ENCODE results near the gene MORC1. TPM values are rescaled to one million over a fixed set of nuclear protein-coding genes. Genes with fewer than 3 reads are reported as not detected.

The MORC1 gene
- total RNA-seq, 1 donor from 2014 or later = not detected

GRCh38 chr3:109131276-109131675, 13.3 kb upstream of the MORC1 start:
- Mint-ChIP-seq H3K4me1 (ENCODE audit: low read depth) (no peaks in the 10 kb centered on the region), H3K27me3 (ENCODE audit: insufficient read depth) (no peaks in the 10 kb centered on the region), H3K4me3 (no peak overlapping the region), H3K9me3 (no peaks in the 10 kb centered on the region), H3K27ac (no peak overlapping the region), H3K36me3 (ENCODE audit: low read depth) (no peaks in the 10 kb centered on the region)
- intact Hi-C loops (cut with micrococcal nuclease) = no loop called here
- DNase-seq (ENCODE audit: low spot score) = no peak

- no peaks in the 10 kb centered on the region for H3K27me3 Mint-ChIP-seq (ENCODE audit: insufficient read depth)
- intact Hi-C loops (cut with micrococcal nuclease) = no loop called here
- no peaks in the 10 kb centered on the region for H3K9me3 Mint-ChIP-seq
- H3K27ac Mint-ChIP-seq = no peak overlapping the region
- no peak overlapping the region for H3K4me3 Mint-ChIP-seq
- no peak for DNase-seq (ENCODE audit: low spot score)
- H3K36me3 Mint-ChIP-seq (ENCODE audit: low read depth) = no peaks in the 10 kb centered on the region
- no peaks in the 10 kb centered on the region for H3K4me1 Mint-ChIP-seq (ENCODE audit: low read depth)
Observed at GRCh38 chr3:109127553-109127952, 9.6 kb upstream of the MORC1 start.

GRCh38 chr3:109125902-109126301, 8.0 kb upstream of the MORC1 start:
- DNase-seq (ENCODE audit: low spot score) = no peak
- no peak overlapping the region for H3K27ac Mint-ChIP-seq
- H3K36me3 Mint-ChIP-seq (ENCODE audit: low read depth) = no peaks in the 10 kb centered on the region
- no peaks in the 10 kb centered on the region for H3K27me3 Mint-ChIP-seq (ENCODE audit: insufficient read depth)
- H3K9me3 Mint-ChIP-seq = no peaks in the 10 kb centered on the region
- no peaks in the 10 kb centered on the region for H3K4me1 Mint-ChIP-seq (ENCODE audit: low read depth)
- no peak overlapping the region for H3K4me3 Mint-ChIP-seq
- intact Hi-C loops (cut with micrococcal nuclease) = no loop called here

DNA sequence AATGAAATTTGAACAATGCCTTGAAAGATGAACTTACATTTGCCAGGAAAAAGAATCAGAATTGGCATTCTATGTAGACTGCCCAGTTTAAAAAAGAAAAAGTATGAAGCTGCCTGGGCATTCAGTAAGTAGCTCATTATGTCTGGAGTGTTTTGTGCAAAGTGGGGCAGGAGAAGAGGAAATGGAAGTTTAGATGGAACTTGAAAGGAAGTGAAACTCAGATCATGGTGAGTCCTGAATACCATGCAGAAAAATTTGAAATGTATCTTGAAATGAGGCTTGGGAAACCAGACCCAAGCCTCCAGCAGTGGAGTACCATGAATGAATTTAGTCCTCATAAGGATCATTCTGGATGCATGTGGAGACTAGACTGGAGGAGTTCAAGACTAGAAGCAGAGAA, 4.8 kb upstream of the MORC1 start:
- no peaks in the 10 kb centered on the region for H3K27me3 Mint-ChIP-seq (ENCODE audit: insufficient read depth)

DNA sequence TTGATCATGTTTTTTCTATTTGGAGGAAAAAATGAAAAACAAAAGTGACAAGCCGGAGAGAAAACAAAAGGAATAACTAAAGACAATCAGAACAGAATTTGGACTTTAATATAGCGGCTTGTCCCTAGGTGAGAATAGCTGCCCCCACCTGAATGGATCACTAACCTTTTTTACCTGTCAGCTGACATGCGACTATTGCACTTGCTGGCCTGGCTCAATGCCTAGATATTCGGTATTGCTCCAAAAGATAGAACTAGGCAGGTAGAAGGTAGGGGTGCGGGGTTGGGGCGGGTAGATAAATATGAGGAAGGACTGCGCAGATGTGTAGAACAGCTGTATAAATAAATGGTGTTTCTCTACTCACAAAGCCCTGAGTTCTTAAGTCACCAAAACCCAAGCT, 650 bp upstream of the MORC1 start:
- Mint-ChIP-seq H3K4me3 (no peak overlapping the region), H3K36me3 (ENCODE audit: low read depth) (no peaks in the 10 kb centered on the region), H3K27ac (no peak overlapping the region), H3K4me1 (ENCODE audit: low read depth) (no peaks in the 10 kb centered on the region), H3K27me3 (ENCODE audit: insufficient read depth) (no peaks in the 10 kb centered on the region), H3K9me3 (no peaks in the 10 kb centered on the region)
- no peak for DNase-seq (ENCODE audit: low spot score)
- intact Hi-C loops (cut with micrococcal nuclease) = no loop called here

More for the DNA sequence above, 4.8 kb upstream of the MORC1 start:
- DNase-seq (ENCODE audit: low spot score) = no peak
- Mint-ChIP-seq H3K9me3 (no peaks in the 10 kb centered on the region), H3K36me3 (ENCODE audit: low read depth) (no peaks in the 10 kb centered on the region), H3K4me1 (ENCODE audit: low read depth) (no peaks in the 10 kb centered on the region), H3K4me3 (no peak overlapping the region), H3K27ac (no peak overlapping the region)
- intact Hi-C loops (cut with micrococcal nuclease) = no loop called here

- intact Hi-C loops (cut with micrococcal nuclease) = no loop called here
- no peak for DNase-seq (ENCODE audit: low spot score)
- no peaks in the 10 kb centered on the region for H3K9me3 Mint-ChIP-seq
- H3K27me3 Mint-ChIP-seq (ENCODE audit: insufficient read depth) = peaks cover 5% of the 10 kb centered on the region
- H3K27ac Mint-ChIP-seq = no peak overlapping the region
- no peaks in the 10 kb centered on the region for H3K36me3 Mint-ChIP-seq (ENCODE audit: low read depth)
- H3K4me3 Mint-ChIP-seq = no peak overlapping the region
- H3K4me1 Mint-ChIP-seq (ENCODE audit: low read depth) = no peaks in the 10 kb centered on the region
Observed at GRCh38 chr3:109116031-109116430, 1.9 kb downstream of the MORC1 start.

- H3K4me1 Mint-ChIP-seq (ENCODE audit: low read depth) = no peaks in the 10 kb centered on the region
- no peak for DNase-seq (ENCODE audit: low spot score)
- intact Hi-C loops (cut with micrococcal nuclease) = no loop called here
- H3K9me3 Mint-ChIP-seq = no peaks in the 10 kb centered on the region
- peaks cover 5% of the 10 kb centered on the region for H3K27me3 Mint-ChIP-seq (ENCODE audit: insufficient read depth)
- H3K4me3 Mint-ChIP-seq = no peak overlapping the region
- H3K27ac Mint-ChIP-seq = no peak overlapping the region
- no peaks in the 10 kb centered on the region for H3K36me3 Mint-ChIP-seq (ENCODE audit: low read depth)
Observed at GRCh38 chr3:109115451-109115850, 2.5 kb downstream of the MORC1 start.

GRCh38 chr3:109114746-109115145, 3.2 kb downstream of the MORC1 start:
- Mint-ChIP-seq H3K4me3 (no peak overlapping the region), H3K4me1 (ENCODE audit: low read depth) (no peaks in the 10 kb centered on the region), H3K27ac (no peak overlapping the region), H3K9me3 (no peaks in the 10 kb centered on the region), H3K27me3 (ENCODE audit: insufficient read depth) (peaks cover 5% of the 10 kb centered on the region), H3K36me3 (ENCODE audit: low read depth) (no peaks in the 10 kb centered on the region)
- intact Hi-C loops (cut with micrococcal nuclease) = no loop called here
- DNase-seq (ENCODE audit: low spot score) = no peak

- Mint-ChIP-seq H3K27ac (no peak overlapping the region), H3K4me1 (ENCODE audit: low read depth) (no peaks in the 10 kb centered on the region), H3K9me3 (no peaks in the 10 kb centered on the region), H3K27me3 (ENCODE audit: insufficient read depth) (peaks cover 5% of the 10 kb centered on the region), H3K36me3 (ENCODE audit: low read depth) (no peaks in the 10 kb centered on the region), H3K4me3 (no peak overlapping the region)
- intact Hi-C loops (cut with micrococcal nuclease) = no loop called here
- DNase-seq (ENCODE audit: low spot score) = no peak
Observed at GRCh38 chr3:109112946-109113760, 4.8 kb downstream of the MORC1 start.

GRCh38 chr3:109109574-109109973, 8.4 kb downstream of the MORC1 start:
- intact Hi-C loops (cut with micrococcal nuclease) = no loop called here
- Mint-ChIP-seq H3K27me3 (ENCODE audit: insufficient read depth) (peaks cover 9% of the 10 kb centered on the region), H3K36me3 (ENCODE audit: low read depth) (no peaks in the 10 kb centered on the region), H3K4me3 (no peak overlapping the region), H3K27ac (no peak overlapping the region), H3K9me3 (no peaks in the 10 kb centered on the region), H3K4me1 (ENCODE audit: low read depth) (no peaks in the 10 kb centered on the region)
- no peak for DNase-seq (ENCODE audit: low spot score)

DNA sequence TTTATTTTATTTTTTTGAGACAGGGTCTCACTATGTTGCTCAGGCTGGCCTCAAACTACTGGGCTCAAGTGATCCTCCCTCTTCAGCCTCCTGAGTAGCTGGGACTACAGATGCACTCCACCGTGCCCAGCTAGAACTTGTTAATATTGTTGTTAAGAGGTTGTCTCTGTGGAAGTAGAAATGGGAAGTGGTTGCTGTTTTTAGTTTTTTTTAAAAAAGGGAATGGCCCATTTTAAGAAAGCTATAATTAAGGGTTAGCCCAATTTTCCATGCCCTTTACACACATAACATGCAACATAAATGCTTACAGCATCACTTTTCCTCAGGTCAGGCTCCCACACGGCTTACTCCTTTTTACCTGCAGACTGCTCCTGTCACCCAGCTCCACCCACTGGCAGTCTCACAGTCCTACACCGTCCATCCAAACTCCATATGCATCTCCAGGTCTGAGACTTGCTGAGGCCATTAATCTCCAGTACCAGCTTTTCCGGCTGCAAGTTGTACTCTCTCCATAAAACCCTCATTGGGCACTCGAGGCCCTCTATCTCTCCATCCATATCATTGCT, 19.8 kb downstream of the MORC1 start:
- Mint-ChIP-seq H3K4me3 (no peak overlapping the region), H3K9me3 (no peaks in the 10 kb centered on the region), H3K4me1 (ENCODE audit: low read depth) (no peaks in the 10 kb centered on the region), H3K27ac (no peak overlapping the region), H3K27me3 (ENCODE audit: insufficient read depth) (peaks cover 12% of the 10 kb centered on the region), H3K36me3 (ENCODE audit: low read depth) (no peaks in the 10 kb centered on the region)
- no peak for DNase-seq (ENCODE audit: low spot score)
- intact Hi-C loops (cut with micrococcal nuclease) = no loop called here

- no peaks in the 10 kb centered on the region for H3K9me3 Mint-ChIP-seq
- no peaks in the 10 kb centered on the region for H3K36me3 Mint-ChIP-seq (ENCODE audit: low read depth)
- H3K27me3 Mint-ChIP-seq (ENCODE audit: insufficient read depth) = peaks cover 12% of the 10 kb centered on the region
- no peak overlapping the region for H3K27ac Mint-ChIP-seq
- no peak for DNase-seq (ENCODE audit: low spot score)
- intact Hi-C loops (cut with micrococcal nuclease) = no loop called here
- H3K4me1 Mint-ChIP-seq (ENCODE audit: low read depth) = no peaks in the 10 kb centered on the region
- no peak overlapping the region for H3K4me3 Mint-ChIP-seq
Observed at GRCh38 chr3:109095166-109095565, 22.8 kb downstream of the MORC1 start.

DNA sequence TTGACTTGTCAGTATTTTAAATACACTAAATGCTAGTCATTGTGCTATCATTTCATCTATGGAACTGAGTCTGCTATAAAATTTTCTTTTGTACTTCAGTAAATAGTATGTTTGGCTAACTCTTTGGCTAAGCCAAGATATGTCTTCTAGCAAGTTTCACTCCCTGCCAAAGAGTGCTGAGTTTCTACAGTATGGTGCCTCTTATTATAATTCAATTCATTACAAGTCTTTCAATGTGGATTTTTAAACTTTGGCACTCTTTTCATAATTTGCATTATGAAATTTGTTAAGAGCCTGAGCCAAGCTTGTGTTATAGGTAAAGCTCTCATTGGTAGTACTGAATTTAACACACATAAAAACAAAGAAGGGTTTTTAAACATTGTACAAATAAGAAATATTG, 24.4 kb downstream of the MORC1 start:
- Mint-ChIP-seq H3K4me3 (no peak overlapping the region), H3K36me3 (ENCODE audit: low read depth) (no peaks in the 10 kb centered on the region), H3K9me3 (no peaks in the 10 kb centered on the region), H3K4me1 (ENCODE audit: low read depth) (no peaks in the 10 kb centered on the region), H3K27me3 (ENCODE audit: insufficient read depth) (peaks cover 17% of the 10 kb centered on the region), H3K27ac (no peak overlapping the region)
- no peak for DNase-seq (ENCODE audit: low spot score)
- intact Hi-C loops (cut with micrococcal nuclease) = no loop called here
